B cell (primary cell): ENCODE data around the gene SYNJ2. TPM values are rescaled to one million over a fixed set of nuclear protein-coding genes. Genes with fewer than 3 reads are reported as not detected.

Source experiments
- ATAC-seq: fragments of 200-7000 bp; cut with Tn5 transposase; one replicate; pipeline ENCODE4 v1.10.0; 2021; ENCODE audit warnings: low read depth, mild to moderate bottlenecking, moderate number of reproducible peaks, moderate library complexity
- CTCF ChIA-PET: fragments of 350-600 bp; sonication (Branson Sonifier 250); formaldehyde crosslinking; loops from one replicate; lab custom pipeline; 2021; ENCODE audit warnings: antibody characterized with exemption, inconsistent platforms; lab: Charles Lee
- POLR2A ChIA-PET: fragments of 350-600 bp; sonication (Branson Sonifier 250); formaldehyde crosslinking; loops from one replicate; lab custom pipeline; 2021; ENCODE audit warnings: antibody characterized with exemption; lab: Charles Lee
- DNase-seq: peaks from one replicate; pipeline ENCODE4 v3.0.0; 2013
- H2AFZ ChIP-seq: 2 replicates; pipeline ENCODE4 v1.6.1; 2012; ENCODE audit warnings: mild to moderate bottlenecking, low read depth, low read length; ENCODE audit not compliant: insufficient read depth, poor library complexity, severe bottlenecking
- H3K27ac ChIP-seq, 2 donors: 1 replicate in 1 of 2; 2 replicates in 1 of 2; pipeline ENCODE4 v1.5.1; 2012 to 2013; ENCODE audit warnings: low read length in 2 of 2, mild to moderate bottlenecking in 2 of 2, moderate library complexity in 1 of 2
- H3K27me3 ChIP-seq, 4 experiments: fragments of 200-600 bp in 1 of 4; sonication (generic) in 1 of 4; replicated peaks in 1 of 4; 1 replicate in 2 of 4; 2 replicates in 2 of 4; pipeline versions ENCODE4 v1.6.1 to v1.7.0; 2013 to 2016; ENCODE audit warnings: low read length in 3 of 4, mild to moderate bottlenecking in 2 of 4, mixed read lengths in 1 of 4, moderate library complexity in 1 of 4; ENCODE audit not compliant: insufficient read depth in 4 of 4, control insufficient read depth in 3 of 4; ENCODE audit errors: control extremely low read depth in 1 of 4
- H3K36me3 ChIP-seq, 2 experiments: replicated peaks in 1 of 2; 1 replicate in 1 of 2; 2 replicates in 1 of 2; pipeline versions ENCODE4 v1.6.1 to v1.7.1; 2013; ENCODE audit warnings: low read length in 1 of 2; ENCODE audit not compliant: insufficient read depth in 2 of 2, control insufficient read depth in 1 of 2; ENCODE audit errors: control extremely low read depth in 1 of 2, extremely low read depth in 1 of 2
- H3K4me1 ChIP-seq, 2 donors: fragments of 200-600 bp in 1 of 2; sonication (generic) in 1 of 2; 1 replicate in 1 of 2; 2 replicates in 1 of 2; pipeline versions ENCODE4 v1.5.1 to v1.6.1; 2013 to 2017; ENCODE audit warnings: low read length in 2 of 2; ENCODE audit not compliant: control insufficient read depth in 2 of 2, insufficient read depth in 2 of 2
- H3K4me2 ChIP-seq: replicated peaks from 2 replicates; pipeline ENCODE3; 2012; ENCODE audit warnings: mild to moderate bottlenecking, low read depth, low read length; ENCODE audit not compliant: poor library complexity, severe bottlenecking
- H3K4me3 ChIP-seq, 5 experiments: fragments of 200-600 bp in 1 of 5; sonication (generic) in 1 of 5; 1 replicate in 3 of 5; 2 replicates in 2 of 5; pipeline versions ENCODE4 v1.5.1 to v1.7.0; 2011 to 2016; ENCODE audit warnings: low read length in 4 of 5, mild to moderate bottlenecking in 4 of 5, low read depth in 2 of 5, control low read depth in 1 of 5, moderate library complexity in 1 of 5; ENCODE audit not compliant: insufficient read depth in 1 of 5; ENCODE audit errors: control extremely low read depth in 1 of 5, extremely low read depth in 1 of 5
- H3K79me2 ChIP-seq: fragments of 200-600 bp; sonication (generic); one replicate; pipeline ENCODE4 v1.6.0; 2016; ENCODE audit warnings: low read length; ENCODE audit not compliant: control insufficient read depth, insufficient read depth
- H3K9ac ChIP-seq: fragments of 200-600 bp; sonication (generic); 2 replicates; pipeline ENCODE4 v1.6.1; 2017; ENCODE audit warnings: mild to moderate bottlenecking, low read length, moderate library complexity
- H3K9me3 ChIP-seq, 3 donors: one replicate each; pipeline versions ENCODE4 v1.6.1 to v1.7.1; 2013; ENCODE audit warnings: low read length in 2 of 3; ENCODE audit not compliant: control insufficient read depth in 2 of 3, insufficient read depth in 1 of 3; ENCODE audit errors: control extremely low read depth in 1 of 3
- H4K20me1 ChIP-seq: 2 replicates; pipeline ENCODE4 v1.6.0; 2012; ENCODE audit warnings: mild to moderate bottlenecking, low read length; ENCODE audit not compliant: insufficient read depth, control insufficient read depth, poor library complexity, severe bottlenecking
- H3K27ac Mint-ChIP-seq: one replicate; pipeline ENCODE4 v1.8.0; 2021; ENCODE audit warnings: mixed read lengths
- H3K27me3 Mint-ChIP-seq: one replicate; pipeline ENCODE4 v1.8.0; 2021; ENCODE audit warnings: mixed read lengths
- H3K4me1 Mint-ChIP-seq: one replicate; pipeline ENCODE4 v1.8.0; 2021; ENCODE audit warnings: mixed read lengths
- H3K4me3 Mint-ChIP-seq: one replicate; pipeline ENCODE4 v1.8.0; 2021; ENCODE audit warnings: mixed read lengths
- H3K9me3 Mint-ChIP-seq: one replicate; pipeline ENCODE4 v1.8.0; 2022; ENCODE audit warnings: mixed read lengths; ENCODE audit not compliant: insufficient read depth
- EZH2 ChIP-seq: IDR thresholded peaks from 2 replicates; pipeline ENCODE4 v1.6.1; 2012; ENCODE audit warnings: borderline replicate concordance, low read depth, mild to moderate bottlenecking, moderate library complexity, low read length; ENCODE audit not compliant: insufficient read depth, poor library complexity, severe bottlenecking
- WGBS: methylation state at CpG from one replicate; pipeline ENCODE4 v1.1.5; 2013; ENCODE audit warnings: missing lambda C conversion rate; ENCODE audit not compliant: insufficient coverage; 5-methylcytosine and 5-hydroxymethylcytosine counted together
- intact Hi-C: fragments of 100-400 bp; cut with micrococcal nuclease; formaldehyde crosslinking; loops from one replicate; pipeline ENCODE4 v1.10.0; 2022
- polyA plus RNA-seq: library from polyadenylated mRNA; depleted of rRNA; stranded (reverse); fragments of >200 nt; gene quantifications from 2 replicates; pipeline ENCODE4 v1.2.3, GENCODE V29; 2012
- total RNA-seq, 2 donors: library from RNA; stranded (reverse); fragments of 120-200 nt in 1 of 2; gene quantifications; 1 replicate in 1 of 2; 2 replicates in 1 of 2; pipeline versions ENCODE4 v1.2.3 to v1.2.4, GENCODE V29; 2013 to 2022
- TF ChIP-seq, protein P1 (sequence below): fragments of 200-600 bp; IDR thresholded peaks from one replicate; pipeline ENCODE4 v1.8.0; 2022; ENCODE audit warnings: antibody characterized with exemption, mild to moderate bottlenecking

The SYNJ2 gene
- total and polyA plus RNA-seq, 2 donors (not counting 1 experiment from before 2014, with no cell fraction given), result 5.2 to 11.4 TPM

DNA sequence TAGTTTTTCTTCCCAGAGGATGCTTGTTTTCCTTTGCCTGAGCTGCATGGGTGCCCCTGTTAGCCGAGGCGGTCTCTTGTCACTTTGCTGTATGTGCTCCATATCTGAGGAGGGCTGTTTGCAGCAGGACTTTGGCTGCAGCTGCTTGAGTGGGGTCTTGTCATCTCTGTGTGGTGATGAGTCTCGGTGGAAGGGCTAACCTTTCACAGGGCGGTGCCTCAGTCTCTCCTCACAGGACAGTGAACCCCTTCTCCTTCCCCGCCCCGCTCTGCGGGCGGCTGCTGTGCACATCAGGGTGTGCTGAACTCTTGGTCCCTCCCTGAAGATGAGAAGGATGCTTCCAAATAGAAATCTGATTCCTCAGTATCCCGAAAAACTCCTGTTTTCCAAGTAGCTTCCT, 75.1 kb downstream of the SYNJ2 start:
- CTCF ChIA-PET, result interaction anchor here (0.7 kb wide), 1 partner anchor 16 kb away, joined by 3 read pairs; no protein-coding TSS in a partner anchor
- no peaks in the 10 kb centered on the region for H3K27me3 ChIP-seq
- ATAC-seq (no peak), DNase-seq (no peak)
- H3K9ac ChIP-seq, result no peak overlapping the region
- H3K9me3 ChIP-seq, result no peaks in the 10 kb centered on the region
- no peaks in the 10 kb centered on the region for H3K36me3 ChIP-seq
- WGBS, result 98% methylated on average over 8 of the region's 9 CpGs
- H3K4me2 ChIP-seq, result no peak overlapping the region
- POLR2A ChIA-PET, result no interaction called here
- no peaks in the 10 kb centered on the region for H4K20me1 ChIP-seq
- H3K4me1 ChIP-seq, result no peaks in the 10 kb centered on the region
- no peak overlapping the region for H2AFZ ChIP-seq
- no peak overlapping the region for H3K27ac ChIP-seq
- Mint-ChIP-seq H3K27me3 (no peaks in the 10 kb centered on the region), H3K4me3 (no peak overlapping the region), H3K9me3 (no peaks in the 10 kb centered on the region), H3K4me1 (peaks cover 9% of the 10 kb centered on the region), H3K27ac (no peak overlapping the region)
- no peaks in the 10 kb centered on the region for H3K79me2 ChIP-seq
- H3K4me3 ChIP-seq, result no peak overlapping the region
- intact Hi-C loops, result no loop called here
- TF ChIP-seq, protein P1, sequence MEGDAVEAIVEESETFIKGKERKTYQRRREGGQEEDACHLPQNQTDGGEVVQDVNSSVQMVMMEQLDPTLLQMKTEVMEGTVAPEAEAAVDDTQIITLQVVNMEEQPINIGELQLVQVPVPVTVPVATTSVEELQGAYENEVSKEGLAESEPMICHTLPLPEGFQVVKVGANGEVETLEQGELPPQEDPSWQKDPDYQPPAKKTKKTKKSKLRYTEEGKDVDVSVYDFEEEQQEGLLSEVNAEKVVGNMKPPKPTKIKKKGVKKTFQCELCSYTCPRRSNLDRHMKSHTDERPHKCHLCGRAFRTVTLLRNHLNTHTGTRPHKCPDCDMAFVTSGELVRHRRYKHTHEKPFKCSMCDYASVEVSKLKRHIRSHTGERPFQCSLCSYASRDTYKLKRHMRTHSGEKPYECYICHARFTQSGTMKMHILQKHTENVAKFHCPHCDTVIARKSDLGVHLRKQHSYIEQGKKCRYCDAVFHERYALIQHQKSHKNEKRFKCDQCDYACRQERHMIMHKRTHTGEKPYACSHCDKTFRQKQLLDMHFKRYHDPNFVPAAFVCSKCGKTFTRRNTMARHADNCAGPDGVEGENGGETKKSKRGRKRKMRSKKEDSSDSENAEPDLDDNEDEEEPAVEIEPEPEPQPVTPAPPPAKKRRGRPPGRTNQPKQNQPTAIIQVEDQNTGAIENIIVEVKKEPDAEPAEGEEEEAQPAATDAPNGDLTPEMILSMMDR, result no peak
- no peak for TF ChIP-seq EZH2

DNA sequence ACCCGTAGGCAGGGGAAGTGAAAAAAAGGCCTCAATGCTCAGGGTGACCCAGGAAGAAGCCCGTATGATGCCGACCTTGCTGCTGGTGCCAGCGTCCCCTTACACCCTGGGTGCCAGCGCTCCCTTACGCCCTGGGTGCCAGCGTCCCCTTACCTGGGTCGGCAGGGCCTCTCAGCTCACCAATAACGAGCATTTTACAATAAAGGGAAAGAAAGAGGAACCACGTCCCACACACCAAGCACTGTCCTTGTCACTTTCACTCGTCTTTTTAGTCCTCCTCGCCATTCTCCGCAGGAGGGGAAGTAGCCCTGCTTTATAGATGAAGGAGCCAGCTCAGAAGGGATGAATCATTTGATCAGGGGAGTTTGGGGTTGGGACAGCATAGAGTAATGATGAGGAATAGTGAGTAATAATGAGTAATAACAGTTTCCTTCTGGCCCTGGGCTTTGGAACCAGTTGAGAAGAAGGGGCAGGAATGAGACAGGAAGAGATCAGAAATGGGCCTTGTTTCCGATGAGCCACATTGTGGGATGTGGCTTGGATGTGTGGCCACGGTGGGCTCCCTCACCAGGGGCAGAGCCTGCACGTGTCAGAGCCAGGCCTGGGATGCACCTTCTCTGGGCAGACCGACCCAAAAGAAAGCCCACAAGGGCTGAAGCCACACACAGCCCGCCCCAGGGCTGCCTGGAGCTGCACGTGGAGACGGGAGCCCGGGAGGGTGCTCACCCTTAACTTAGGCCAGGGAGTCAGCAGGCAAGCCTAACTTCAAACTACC, 75.7 kb downstream of the SYNJ2 start:
- H3K9ac ChIP-seq, result no peak overlapping the region
- H3K4me3 ChIP-seq, result no peak overlapping the region
- H3K4me3 Mint-ChIP-seq, result no peak overlapping the region
- H3K4me2 ChIP-seq, result no peak overlapping the region
- no peaks in the 10 kb centered on the region for H3K9me3 ChIP-seq
- POLR2A ChIA-PET, result no interaction called here
- H3K36me3 ChIP-seq, result no peaks in the 10 kb centered on the region
- no peaks in the 10 kb centered on the region for H3K9me3 Mint-ChIP-seq
- no peak overlapping the region for H3K27ac Mint-ChIP-seq
- WGBS, result 79% methylated on average over 16 of the region's 21 CpGs
- H3K27me3 Mint-ChIP-seq, result no peaks in the 10 kb centered on the region
- H3K4me1 ChIP-seq, result no peaks in the 10 kb centered on the region
- no peak for DNase-seq
- CTCF ChIA-PET, result interaction anchor here (0.7 kb wide), 1 partner anchor 15 kb away, joined by 3 read pairs; no protein-coding TSS in a partner anchor
- no peak overlapping the region for H3K27ac ChIP-seq
- ATAC-seq, result no peak
- TF ChIP-seq, protein P1, result no peak
- TF ChIP-seq EZH2, result no peak
- no peaks in the 10 kb centered on the region for H3K27me3 ChIP-seq
- H3K4me1 Mint-ChIP-seq, result peaks cover 9% of the 10 kb centered on the region
- no peaks in the 10 kb centered on the region for H4K20me1 ChIP-seq
- H2AFZ ChIP-seq, result no peak overlapping the region
- intact Hi-C loops, result no loop called here
- H3K79me2 ChIP-seq, result no peaks in the 10 kb centered on the region
